NCI-H2227 treated with DMSO at 0.1 percent for 48 hours (cell line): ENCODE results near the gene EIF3A.
"Not testable (repeated sequence)": the region's sequence is repeated elsewhere in the genome, so short reads cannot be mapped to it uniquely, and the experiment has no call there.

ENCODE experiments used
- DNase-seq: peaks from one replicate; lab custom pipeline; 2025; lab: John Stamatoyannopoulos, UW

Gene EIF3A

GRCh38 chr10:119080521-119081259, at the start of gene EIF3A:
Gene EIF3A, minus strand, starts transcription at chr10:119080817. Its CDS starts 141 bp downstream, at chr10:119080676.
- peak; percentile 66 for DNase-seq

GRCh38 chr10:119129721-119130120, 49.1 kb upstream of the EIF3A start:
- no peak for DNase-seq

- DNase-seq: no peak
Observed at GRCh38 chr10:119125942-119126341, 45.3 kb upstream of the EIF3A start.

GRCh38 chr10:119120875-119121274, 40.3 kb upstream of the EIF3A start:
- DNase-seq: no peak

- DNase-seq: no peak
Observed at GRCh38 chr10:119120413-119120867, 39.8 kb upstream of the EIF3A start.

- DNase-seq: no peak
Observed at GRCh38 chr10:119119400-119119799, 38.8 kb upstream of the EIF3A start.

- DNase-seq: no peak
Observed at GRCh38 chr10:119118231-119118630, 37.6 kb upstream of the EIF3A start.

GRCh38 chr10:119116326-119116951, 35.8 kb upstream of the EIF3A start:
- DNase-seq: no peak

- no peak for DNase-seq
Observed at GRCh38 chr10:119115926-119116325, 35.3 kb upstream of the EIF3A start.

- no peak for DNase-seq
Observed at GRCh38 chr10:119113751-119114732, 33.4 kb upstream of the EIF3A start.

- no peak for DNase-seq
Observed at GRCh38 chr10:119112056-119112455, 31.4 kb upstream of the EIF3A start.

GRCh38 chr10:119107771-119108170, 27.2 kb upstream of the EIF3A start:
- DNase-seq: not testable (repeated sequence)

GRCh38 chr10:119107106-119107505, 26.5 kb upstream of the EIF3A start:
- not testable (repeated sequence) for DNase-seq

GRCh38 chr10:119105899-119106298, 25.3 kb upstream of the EIF3A start:
- not testable (repeated sequence) for DNase-seq

- no peak for DNase-seq
Observed at GRCh38 chr10:119105155-119105554, 24.5 kb upstream of the EIF3A start.

GRCh38 chr10:119104654-119105015, 24.0 kb upstream of the EIF3A start:
- DNase-seq: no peak

GRCh38 chr10:119103903-119104653, 23.5 kb upstream of the EIF3A start, which contains the start of gene DENND10:
Gene DENND10, plus strand, starts transcription at chr10:119104113. Its CDS starts 30 bp downstream, at chr10:119104143.
- peak; percentile 61 for DNase-seq

- no peak for DNase-seq
Observed at GRCh38 chr10:119103241-119103902, 22.8 kb upstream of the EIF3A start.

GRCh38 chr10:119101366-119102098, 20.9 kb upstream of the EIF3A start:
- no peak for DNase-seq
